ENCODE measurements around the gene ADCY2.

ADCY2 gene

DNA sequence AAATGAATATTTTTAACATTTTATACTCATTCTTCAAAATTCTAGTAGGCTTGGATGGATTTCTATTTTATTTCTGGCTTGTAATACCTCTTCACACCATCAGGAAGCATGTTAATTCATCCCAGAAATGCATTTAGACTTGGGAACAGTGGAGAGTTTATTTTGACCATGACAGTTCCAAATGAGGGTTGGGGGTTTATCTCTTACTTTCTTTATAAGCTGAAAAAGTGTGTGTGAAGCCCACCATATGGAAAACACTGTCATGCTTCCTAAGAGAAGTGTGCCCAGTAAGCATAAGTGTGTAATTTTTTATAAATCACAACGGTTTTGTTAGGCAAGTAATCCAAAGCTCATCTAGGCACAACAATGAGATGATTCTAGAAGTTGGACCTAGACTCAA, 215.6 kb downstream of the ADCY2 start:
- H3K9ac ChIP-seq (ENCODE audit: low read length), result no peak overlapping the region
- no peaks in the 10 kb centered on the region for H3K27me3 ChIP-seq (ENCODE audit: low read depth, low read length)
- no peak overlapping the region for H3K4me3 ChIP-seq (ENCODE audit: low read length)
- H2AFZ ChIP-seq (ENCODE audit: low read depth, low read length), result no peak overlapping the region
- H3K4me2 ChIP-seq (ENCODE audit: low read length), result no peak overlapping the region
- H3K79me2 ChIP-seq (ENCODE audit: low read length), result no peaks in the 10 kb centered on the region
- H3K4me1 ChIP-seq (ENCODE audit: low read length), result no peaks in the 10 kb centered on the region
- no peak overlapping the region for H3K27ac ChIP-seq (ENCODE audit: low read length)
- H4K20me1 ChIP-seq (ENCODE audit: insufficient read depth, low read length), result no peaks in the 10 kb centered on the region
- H3K36me3 ChIP-seq (replicated peaks; ENCODE audit: low read depth, low read length), result no peaks in the 10 kb centered on the region
- TF ChIP-seq EZH2phosphoT487 (IDR thresholded peaks at IDR 0.05; ENCODE audit: low read depth), result no peak
- TF ChIP-seq, protein P1, sequence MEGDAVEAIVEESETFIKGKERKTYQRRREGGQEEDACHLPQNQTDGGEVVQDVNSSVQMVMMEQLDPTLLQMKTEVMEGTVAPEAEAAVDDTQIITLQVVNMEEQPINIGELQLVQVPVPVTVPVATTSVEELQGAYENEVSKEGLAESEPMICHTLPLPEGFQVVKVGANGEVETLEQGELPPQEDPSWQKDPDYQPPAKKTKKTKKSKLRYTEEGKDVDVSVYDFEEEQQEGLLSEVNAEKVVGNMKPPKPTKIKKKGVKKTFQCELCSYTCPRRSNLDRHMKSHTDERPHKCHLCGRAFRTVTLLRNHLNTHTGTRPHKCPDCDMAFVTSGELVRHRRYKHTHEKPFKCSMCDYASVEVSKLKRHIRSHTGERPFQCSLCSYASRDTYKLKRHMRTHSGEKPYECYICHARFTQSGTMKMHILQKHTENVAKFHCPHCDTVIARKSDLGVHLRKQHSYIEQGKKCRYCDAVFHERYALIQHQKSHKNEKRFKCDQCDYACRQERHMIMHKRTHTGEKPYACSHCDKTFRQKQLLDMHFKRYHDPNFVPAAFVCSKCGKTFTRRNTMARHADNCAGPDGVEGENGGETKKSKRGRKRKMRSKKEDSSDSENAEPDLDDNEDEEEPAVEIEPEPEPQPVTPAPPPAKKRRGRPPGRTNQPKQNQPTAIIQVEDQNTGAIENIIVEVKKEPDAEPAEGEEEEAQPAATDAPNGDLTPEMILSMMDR (IDR thresholded peaks at IDR 0.05; ENCODE audit: low read depth, low read length), result no peak
- no peaks in the 10 kb centered on the region for H3K9me3 ChIP-seq (ENCODE audit: insufficient read depth, low read length)

- H3K36me3 ChIP-seq (replicated peaks; ENCODE audit: low read depth, low read length), result no peaks in the 10 kb centered on the region
- H3K79me2 ChIP-seq (ENCODE audit: low read length), result no peaks in the 10 kb centered on the region
- H3K4me2 ChIP-seq (ENCODE audit: low read length), result no peak overlapping the region
- TF ChIP-seq, protein P1 (IDR thresholded peaks at IDR 0.05; ENCODE audit: low read depth, low read length), result no peak
- TF ChIP-seq EZH2phosphoT487 (IDR thresholded peaks at IDR 0.05; ENCODE audit: low read depth), result no peak
- no peaks in the 10 kb centered on the region for H3K9me3 ChIP-seq (ENCODE audit: insufficient read depth, low read length)
- no peak overlapping the region for H3K4me3 ChIP-seq (ENCODE audit: low read length)
- no peaks in the 10 kb centered on the region for H3K4me1 ChIP-seq (ENCODE audit: low read length)
- no peak overlapping the region for H3K9ac ChIP-seq (ENCODE audit: low read length)
- H4K20me1 ChIP-seq (ENCODE audit: insufficient read depth, low read length), result no peaks in the 10 kb centered on the region
- H2AFZ ChIP-seq (ENCODE audit: low read depth, low read length), result no peak overlapping the region
- H3K27ac ChIP-seq (ENCODE audit: low read length), result no peak overlapping the region
- no peaks in the 10 kb centered on the region for H3K27me3 ChIP-seq (ENCODE audit: low read depth, low read length)
Observed at GRCh38 chr5:7615566-7616061, 219.7 kb downstream of the ADCY2 start.

DNA sequence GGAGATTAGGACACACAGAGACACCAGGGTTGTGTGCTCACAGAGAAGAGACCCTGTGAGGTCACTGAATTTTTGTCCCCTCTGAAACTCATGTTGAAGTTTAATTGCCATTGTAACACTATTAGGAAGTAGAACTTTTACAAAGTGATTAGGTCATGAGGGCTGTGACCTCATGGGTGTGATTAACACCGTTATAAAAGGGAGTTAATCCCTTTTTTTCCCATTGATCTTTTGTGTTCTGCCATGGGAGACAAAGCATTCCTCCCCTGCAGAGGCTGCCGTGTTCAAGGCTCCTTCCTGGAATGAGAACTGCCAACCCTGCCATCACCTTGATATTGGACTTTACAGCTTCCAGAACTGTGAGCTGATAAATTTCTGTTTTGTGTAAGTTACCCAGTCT, 221.0 kb downstream of the ADCY2 start:
- Histone ChIP-seq H3K27me3 (ENCODE audit: low read depth, low read length) (no peaks in the 10 kb centered on the region), H4K20me1 (ENCODE audit: insufficient read depth, low read length) (no peaks in the 10 kb centered on the region), H3K4me3 (ENCODE audit: low read length) (no peak overlapping the region), H3K36me3 (replicated peaks; ENCODE audit: low read depth, low read length) (no peaks in the 10 kb centered on the region), H3K9ac (ENCODE audit: low read length) (no peak overlapping the region), H3K4me2 (ENCODE audit: low read length) (no peak overlapping the region), H3K4me1 (ENCODE audit: low read length) (no peaks in the 10 kb centered on the region), H3K79me2 (ENCODE audit: low read length) (no peaks in the 10 kb centered on the region), H3K27ac (ENCODE audit: low read length) (no peak overlapping the region), H3K9me3 (ENCODE audit: insufficient read depth, low read length) (no peaks in the 10 kb centered on the region), H2AFZ (ENCODE audit: low read depth, low read length) (no peak overlapping the region)
- no peak for TF ChIP-seq EZH2phosphoT487 (IDR thresholded peaks at IDR 0.05; ENCODE audit: low read depth)
- TF ChIP-seq, protein P1 (IDR thresholded peaks at IDR 0.05; ENCODE audit: low read depth, low read length), result no peak

DNA sequence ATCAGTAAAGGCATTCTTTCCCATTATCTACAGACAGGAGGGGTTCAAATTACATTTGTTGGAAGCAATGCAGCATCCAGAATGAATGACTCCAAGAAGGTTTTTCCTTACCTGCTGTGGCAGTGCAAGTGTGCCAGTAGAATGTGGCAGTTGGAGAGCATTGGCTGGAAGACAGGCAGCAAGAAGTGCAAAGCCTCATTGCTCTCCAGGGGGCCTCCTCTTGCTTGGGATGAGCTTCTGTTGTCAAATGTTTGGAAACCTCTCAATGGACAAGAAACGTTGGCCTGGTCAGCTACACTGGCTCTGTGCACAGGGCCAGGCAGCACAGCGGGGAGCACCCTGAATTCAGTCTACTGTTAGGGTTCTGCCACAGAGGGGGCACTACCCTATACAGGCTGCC, 226.6 kb downstream of the ADCY2 start:
- H3K4me3 ChIP-seq (ENCODE audit: low read length), result no peak overlapping the region
- H3K79me2 ChIP-seq (ENCODE audit: low read length), result no peaks in the 10 kb centered on the region
- H2AFZ ChIP-seq (ENCODE audit: low read depth, low read length), result no peak overlapping the region
- H3K4me1 ChIP-seq (ENCODE audit: low read length), result no peaks in the 10 kb centered on the region
- H3K36me3 ChIP-seq (replicated peaks; ENCODE audit: low read depth, low read length), result no peaks in the 10 kb centered on the region
- no peak overlapping the region for H3K9ac ChIP-seq (ENCODE audit: low read length)
- no peak overlapping the region for H3K4me2 ChIP-seq (ENCODE audit: low read length)
- H3K27me3 ChIP-seq (ENCODE audit: low read depth, low read length), result no peaks in the 10 kb centered on the region
- no peaks in the 10 kb centered on the region for H3K9me3 ChIP-seq (ENCODE audit: insufficient read depth, low read length)
- no peaks in the 10 kb centered on the region for H4K20me1 ChIP-seq (ENCODE audit: insufficient read depth, low read length)
- H3K27ac ChIP-seq (ENCODE audit: low read length), result no peak overlapping the region
- TF ChIP-seq, protein P1 (IDR thresholded peaks at IDR 0.05; ENCODE audit: low read depth, low read length), result no peak
- no peak for TF ChIP-seq EZH2phosphoT487 (IDR thresholded peaks at IDR 0.05; ENCODE audit: low read depth)

Measured in OCI-LY3 (cell line).